ENCODE measurements around the gene FHOD3.

- TF ChIP-seq POLR2AphosphoS5 (IDR thresholded peaks at IDR 0.05; ENCODE audit: low read depth, low read length) (no peak), REST (IDR thresholded peaks at IDR 0.05; ENCODE audit: insufficient read depth in 1 of 2, low read depth in 2 of 2, low read length in 2 of 2) (no peak), SIN3A (IDR thresholded peaks at IDR 0.05; ENCODE audit: borderline replicate concordance, insufficient read depth, low read length) (no peak), TAF1 (IDR thresholded peaks at IDR 0.05; ENCODE audit: borderline replicate concordance, insufficient read depth, low read length) (no peak), FOXP2 (optimal IDR thresholded peaks at IDR 0.05; ENCODE audit: borderline replicate concordance, extremely low read depth, extremely low read length, insufficient read depth) (no peak)
These were observed 214.4 kb downstream of the FHOD3 start for GRCh38 chr18:36511791-36512352.

Data from PFSK-1 (cell line).